Measurements from ENCODE around the gene DEAF1.

DNA sequence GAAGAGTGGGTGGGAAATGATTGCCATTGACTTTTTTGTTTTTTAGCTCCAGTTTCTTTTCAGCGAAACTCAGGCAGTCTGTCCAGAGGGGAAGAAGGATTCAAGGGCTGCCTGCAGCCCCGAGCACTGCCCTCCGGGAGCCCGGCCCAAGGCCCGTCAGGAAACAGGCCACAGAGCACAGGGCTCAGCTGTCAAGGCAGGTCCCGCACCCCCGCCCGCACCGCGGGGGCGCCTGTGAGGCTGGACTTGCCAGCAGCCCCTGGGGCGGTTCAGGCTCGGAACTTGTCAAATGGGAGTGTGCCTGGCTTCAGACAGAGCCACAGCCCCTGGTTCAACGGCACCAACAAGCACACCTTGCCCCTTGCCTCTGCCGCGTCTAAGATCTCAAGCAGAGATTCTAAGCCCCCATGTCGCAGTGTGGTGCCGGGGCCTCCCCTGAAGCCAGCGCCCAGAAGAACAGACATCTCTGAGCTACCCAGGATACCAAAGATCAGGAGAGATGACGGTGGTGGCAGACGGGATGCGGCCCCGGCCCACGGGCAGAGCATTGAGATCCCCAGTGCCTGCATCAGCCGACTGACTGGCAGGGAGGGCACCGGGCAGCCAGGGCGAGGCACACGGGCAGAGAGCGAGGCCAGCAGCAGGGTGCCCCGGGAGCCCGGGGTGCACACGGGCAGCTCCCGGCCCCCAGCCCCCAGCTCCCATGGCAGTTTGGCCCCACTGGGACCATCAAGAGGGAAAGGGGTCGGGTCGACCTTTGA, 87.8 kb downstream of the DEAF1 start:
- TF ChIP-seq, protein P1, sequence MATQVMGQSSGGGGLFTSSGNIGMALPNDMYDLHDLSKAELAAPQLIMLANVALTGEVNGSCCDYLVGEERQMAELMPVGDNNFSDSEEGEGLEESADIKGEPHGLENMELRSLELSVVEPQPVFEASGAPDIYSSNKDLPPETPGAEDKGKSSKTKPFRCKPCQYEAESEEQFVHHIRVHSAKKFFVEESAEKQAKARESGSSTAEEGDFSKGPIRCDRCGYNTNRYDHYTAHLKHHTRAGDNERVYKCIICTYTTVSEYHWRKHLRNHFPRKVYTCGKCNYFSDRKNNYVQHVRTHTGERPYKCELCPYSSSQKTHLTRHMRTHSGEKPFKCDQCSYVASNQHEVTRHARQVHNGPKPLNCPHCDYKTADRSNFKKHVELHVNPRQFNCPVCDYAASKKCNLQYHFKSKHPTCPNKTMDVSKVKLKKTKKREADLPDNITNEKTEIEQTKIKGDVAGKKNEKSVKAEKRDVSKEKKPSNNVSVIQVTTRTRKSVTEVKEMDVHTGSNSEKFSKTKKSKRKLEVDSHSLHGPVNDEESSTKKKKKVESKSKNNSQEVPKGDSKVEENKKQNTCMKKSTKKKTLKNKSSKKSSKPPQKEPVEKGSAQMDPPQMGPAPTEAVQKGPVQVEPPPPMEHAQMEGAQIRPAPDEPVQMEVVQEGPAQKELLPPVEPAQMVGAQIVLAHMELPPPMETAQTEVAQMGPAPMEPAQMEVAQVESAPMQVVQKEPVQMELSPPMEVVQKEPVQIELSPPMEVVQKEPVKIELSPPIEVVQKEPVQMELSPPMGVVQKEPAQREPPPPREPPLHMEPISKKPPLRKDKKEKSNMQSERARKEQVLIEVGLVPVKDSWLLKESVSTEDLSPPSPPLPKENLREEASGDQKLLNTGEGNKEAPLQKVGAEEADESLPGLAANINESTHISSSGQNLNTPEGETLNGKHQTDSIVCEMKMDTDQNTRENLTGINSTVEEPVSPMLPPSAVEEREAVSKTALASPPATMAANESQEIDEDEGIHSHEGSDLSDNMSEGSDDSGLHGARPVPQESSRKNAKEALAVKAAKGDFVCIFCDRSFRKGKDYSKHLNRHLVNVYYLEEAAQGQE (IDR thresholded peaks at IDR 0.05; ENCODE audit: insufficient read depth in 1 of 2, low read depth in 2 of 2, low read length in 2 of 2): no peak
- TF ChIP-seq POLR2AphosphoS5 (IDR thresholded peaks at IDR 0.05; ENCODE audit: low read depth, low read length): no peak
- no peak for TF ChIP-seq SIN3A (IDR thresholded peaks at IDR 0.05; ENCODE audit: borderline replicate concordance, insufficient read depth, low read length)
- TF ChIP-seq TAF1 (IDR thresholded peaks at IDR 0.05; ENCODE audit: borderline replicate concordance, insufficient read depth, low read length): no peak

All from PFSK-1 (cell line).